WTC11 (cell line): ENCODE results near the gene SLC27A2.

Source experiments
- CTCF ChIP-seq: fragments of 200-600 bp; IDR thresholded peaks from 2 replicates; pipeline ENCODE4 v1.8.0; 2022; ENCODE audit warnings: antibody characterized with exemption
- RELA ChIP-seq: sonication (generic); formaldehyde crosslinking; IDR thresholded peaks from 2 replicates; pipeline ENCODE4 v1.8.1; 2022; ENCODE audit warnings: missing genetic modification reagents, mild to moderate bottlenecking, borderline replicate concordance
- STAT6 ChIP-seq: sonication (generic); formaldehyde crosslinking; conservative IDR thresholded peaks from 2 replicates; pipeline ENCODE4 v1.8.1; 2023; ENCODE audit warnings: mild to moderate bottlenecking, low read depth, missing genetic modification reagents, moderate library complexity

- TF ChIP-seq CTCF (no peak), STAT6 (CRISPR knock-in tag) (no peak), RELA (CRISPR knock-in tag) (no peak)
Observed at GRCh38 chr15:50190723-50191122, 8.7 kb downstream of the SLC27A2 start.
